K562 (cell line): Measurements from ENCODE around the gene ENTREP3. TPM values are rescaled to one million over a fixed set of nuclear protein-coding genes. Genes with fewer than 3 reads are reported as not detected.

Experiments used
- ATAC-seq: fragments of 200-7000 bp; cut with Tn5 transposase; 3 replicates; pipeline ENCODE4 v1.9.1; 2020; ENCODE audit warnings: moderate library complexity
- BruUV-seq: library from RNA; stranded (reverse); fragments of 400-500 nt; replicated peaks from 2 replicates; lab custom pipeline; 2021; lab: Mats Ljungman, UMichigan
- CTCF ChIA-PET: fragments of 300-600 bp; formaldehyde crosslinking; extraction: SDS; loops from one replicate; lab custom pipeline; 2021; ENCODE audit warnings: low intra/inter-chr PET ratio; lab: Yijun Ruan, JAX
- POLR2A ChIA-PET: fragments of 300-600, 350-650 bp; sonication (Branson Sonifier 250); formaldehyde crosslinking; extraction: SDS; loops from one replicate; lab custom pipeline; 2021; ENCODE audit warnings: antibody characterized with exemption, inconsistent platforms; lab: Yijun Ruan, JAX
- DNase-seq, 4 experiments: peaks; one replicate each; pipeline versions ENCODE4 v3.0.0 to v3.0.0-alpha.2; 2011 to 2018; ENCODE audit warnings: low spot score in 3 of 4, mixed read lengths in 3 of 4; ENCODE audit errors: extremely low read depth in 1 of 4
- FAIRE-seq: peaks from 2 replicates; lab custom pipeline; 2011; peaks lifted over from hg19 to GRCh38; lab: Jason Lieb, UNC
- H2AFZ ChIP-seq: 2 replicates; pipeline ENCODE4 v1.6.0; 2011; ENCODE audit warnings: low read depth, low read length, control low read depth, inconsistent platforms
- H3K27ac ChIP-seq: fragments of 200-600 bp; 3 replicates; pipeline ENCODE4 v1.8.0; 2011; ENCODE audit warnings: low read depth, mild to moderate bottlenecking, control low read depth, inconsistent platforms, low read length, moderate library complexity, mixed read lengths; ENCODE audit errors: extremely low read depth
- H3K27me3 ChIP-seq, 2 experiments: fragments of 300-600 bp in 1 of 2; 2 replicates in 1 of 2; 3 replicates in 1 of 2; pipeline versions ENCODE4 v1.6.0 to v1.8.0; 2011; ENCODE audit warnings: inconsistent platforms in 2 of 2, low read length in 2 of 2, mild to moderate bottlenecking in 1 of 2, mixed read lengths in 1 of 2, moderate library complexity in 1 of 2; ENCODE audit not compliant: control insufficient read depth in 2 of 2, insufficient read depth in 2 of 2
- H3K36me3 ChIP-seq: fragments of 300-600 bp; 3 replicates; pipeline ENCODE4 v1.8.0; 2011; ENCODE audit warnings: mild to moderate bottlenecking, low read length, inconsistent platforms; ENCODE audit not compliant: control insufficient read depth, insufficient read depth
- H3K4me1 ChIP-seq, 2 experiments: fragments of 200-600 bp in 1 of 2; replicated peaks in 1 of 2; 2 replicates in 1 of 2; 3 replicates in 1 of 2; pipeline versions ENCODE4 v1.5.1 to v1.8.0; 2011; ENCODE audit warnings: inconsistent platforms in 2 of 2, low read length in 2 of 2, mild to moderate bottlenecking in 1 of 2, mixed read lengths in 1 of 2, moderate library complexity in 1 of 2; ENCODE audit not compliant: control insufficient read depth in 2 of 2, insufficient read depth in 2 of 2
- H3K4me2 ChIP-seq: 2 replicates; pipeline ENCODE4 v1.6.1; 2011; ENCODE audit warnings: low read length, control low read depth, inconsistent platforms, mixed read lengths; ENCODE audit not compliant: insufficient read depth
- H3K4me3 ChIP-seq: fragments of 200-600 bp; sonication (generic), shearing (Covaris generic); 2 replicates; pipeline ENCODE4 v1.5.1; 2016; ENCODE audit warnings: control low read depth, inconsistent platforms
- H3K79me2 ChIP-seq: fragments of 200-600 bp; 3 replicates; pipeline ENCODE4 v1.8.0; 2011; ENCODE audit warnings: low read length, inconsistent platforms; ENCODE audit not compliant: control insufficient read depth, insufficient read depth
- H3K9ac ChIP-seq, 2 experiments: 2 replicates each; pipeline versions ENCODE4 v1.6.0 to v1.6.1; 2011; ENCODE audit warnings: low read depth in 2 of 2, low read length in 2 of 2, control low read depth in 1 of 2, inconsistent platforms in 1 of 2, mild to moderate bottlenecking in 1 of 2, mixed read lengths in 1 of 2; ENCODE audit not compliant: insufficient read depth in 1 of 2
- H3K9me1 ChIP-seq: one replicate; pipeline ENCODE4 v1.6.0; 2011; ENCODE audit warnings: inconsistent platforms, mild to moderate bottlenecking, low read length, moderate library complexity; ENCODE audit not compliant: control insufficient read depth, insufficient read depth
- H3K9me3 ChIP-seq: replicated peaks from 2 replicates; pipeline ENCODE4 v1.5.1; 2011; ENCODE audit warnings: low read depth, low read length, inconsistent platforms; ENCODE audit not compliant: control insufficient read depth, insufficient read depth
- H4K20me1 ChIP-seq: replicated peaks from 2 replicates; pipeline ENCODE4 v1.6.1; 2011; ENCODE audit warnings: low read length, inconsistent platforms, mixed read lengths; ENCODE audit not compliant: control insufficient read depth, insufficient read depth
- BMI1 ChIP-seq: fragments of 150-350 bp; IDR thresholded peaks from 2 replicates; pipeline ENCODE4 v1.6.1; 2014; ENCODE audit warnings: low read length
- GTF2F1 ChIP-seq: IDR thresholded peaks from 2 replicates; pipeline ENCODE4 v1.6.1; 2011; ENCODE audit warnings: low read depth, low read length, improper control_type of control experiment
- HIVEP1 ChIP-seq: fragments of 250-450 bp; sonication (Bioruptor Pico); IDR thresholded peaks from 2 replicates; pipeline ENCODE4 v1.4.0; 2020; ENCODE audit warnings: mild to moderate bottlenecking
- POLR2G ChIP-seq: fragments of 200-400 bp; formaldehyde crosslinking; IDR thresholded peaks from 2 replicates; pipeline ENCODE4 v1.6.1; 2017; ENCODE audit warnings: low read depth, mild to moderate bottlenecking, antibody characterized with exemption, low read length, moderate library complexity
- RAD21 ChIP-seq, 2 experiments: fragments of 250-450 bp in 1 of 2; fragments of 450-650 bp in 1 of 2; sonication (Bioruptor Pico) in 1 of 2; formaldehyde crosslinking in 1 of 2; IDR thresholded peaks in 1 of 2; conservative IDR thresholded peaks in 1 of 2; 2 replicates each; pipeline versions ENCODE4 v1.4.0 to v1.8.0; 2020 to 2022; ENCODE audit warnings: mild to moderate bottlenecking in 2 of 2, moderate library complexity in 1 of 2
- ZFX ChIP-seq: sonication (generic); formaldehyde crosslinking; IDR thresholded peaks from 2 replicates; pipeline ENCODE4 v1.8.0; 2022; ENCODE audit warnings: mild to moderate bottlenecking, missing genetic modification reagents, moderate library complexity
- whole genome bisulfite sequencing: fragments of 100-300 bp; shearing (Covaris generic); methylation state at CpG from one replicate; pipeline ENCODE4 v1.1.6; 2016; ENCODE audit warnings: low coverage, mixed read lengths; ENCODE audit not compliant: insufficient coverage; ENCODE audit errors: missing lambda C conversion rate; 5-methylcytosine and 5-hydroxymethylcytosine counted together
- in situ Hi-C: fragments of 300-500 bp; cut with MboI; formaldehyde crosslinking; loops from 4 replicates; pipeline ENCODE4 v1.15.0; 2018; ENCODE audit warnings: inconsistent platforms, mixed read lengths
- intact Hi-C: fragments of 100-400 bp; cut with micrococcal nuclease; formaldehyde crosslinking; loops from 2 replicates; pipeline ENCODE4 v1.14.2; 2022
- polyA plus RNA-seq, 8 experiments: library from polyadenylated mRNA; depleted of rRNA in 4 of 8; stranded (reverse) in 5 of 8; unstranded in 3 of 8; fragments of >200 nt; fragmentation: Nextera tagmentation in 2 of 8; fragmentation: Illumina TruSeq in 1 of 8; extraction: Ambion mirVana in 2 of 8; extraction: Trizol in 1 of 8; gene quantifications; 2 replicates each; pipeline versions ENCODE4 v1.2.1 to v1.2.3, GENCODE V29; 2011 to 2014; ENCODE audit warnings: inconsistent platforms in 1 of 8, missing spikeins in 1 of 8
- total RNA-seq, 7 experiments: library from RNA; depleted of rRNA in 6 of 7; stranded (reverse); fragments of >200 nt in 6 of 7; fragmentation: Illumina TruSeq in 2 of 7; extraction: Trizol in 2 of 7; gene quantifications; 2 replicates each; pipeline versions ENCODE4 v1.2.1 to v1.2.3, GENCODE V29; 2011 to 2021; ENCODE audit warnings: low replicate concordance in 1 of 7
- TF ChIP-seq, protein P1 (sequence below): fragments of 250-450 bp; sonication (Bioruptor Pico); IDR thresholded peaks from 2 replicates; pipeline ENCODE4 v1.4.0; 2020; ENCODE audit warnings: mild to moderate bottlenecking, moderate library complexity

The ENTREP3 gene
- total and polyA plus RNA-seq, 9 of the 15 experiments (the other 6 are each of a cell fraction or from before 2014, with no cell fraction given) = 1.9 to 41.8 (median 5.9) TPM

DNA sequence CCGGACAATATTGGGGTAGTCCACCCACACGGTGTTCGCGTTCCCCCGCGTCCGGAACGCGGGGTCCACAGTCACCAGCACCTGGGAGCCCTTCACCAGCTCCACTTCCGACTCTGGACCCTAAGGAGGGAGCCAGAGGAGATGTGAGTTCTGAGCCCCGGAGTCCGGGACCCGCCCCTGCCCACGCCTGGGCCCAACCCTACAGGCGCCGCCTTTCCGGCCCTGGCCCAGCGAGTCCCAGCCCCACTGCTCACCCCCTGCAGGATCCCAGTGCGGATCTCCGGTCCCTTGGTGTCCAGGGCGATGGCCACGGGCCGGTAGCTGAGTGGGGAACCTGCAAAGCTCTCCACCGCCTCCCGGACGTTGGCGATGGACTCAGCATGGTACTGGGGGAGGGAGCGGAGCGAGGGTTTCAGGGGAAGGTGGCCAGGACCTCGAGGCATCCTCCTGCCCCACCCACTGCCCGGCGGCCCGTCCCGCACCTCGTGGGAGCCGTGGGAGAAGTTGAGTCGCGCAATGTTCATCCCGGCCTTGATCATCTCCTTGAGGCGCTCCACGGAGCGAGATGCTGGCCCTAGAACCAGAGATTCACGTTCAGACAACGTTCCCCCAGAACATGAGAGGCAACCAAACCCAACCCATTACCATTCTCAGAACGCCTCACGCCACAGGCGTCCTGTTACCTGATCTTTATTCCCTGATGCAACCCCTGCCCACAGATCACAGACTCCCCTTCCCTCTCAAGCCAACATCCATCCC, 40.1 kb upstream of the ENTREP3 start:
- no peak overlapping the region for H3K27ac ChIP-seq
- H3K79me2 ChIP-seq = peaks cover 24% of the 10 kb centered on the region
- no peak overlapping the region for H3K4me3 ChIP-seq
- H4K20me1 ChIP-seq = no peaks in the 10 kb centered on the region
- no peak for ATAC-seq
- peaks cover 8 to 39% of the 10 kb centered on the region in 2 experiments; a peak in 4 of 5 replicates for H3K4me1 ChIP-seq
- no peak overlapping the region for H3K4me2 ChIP-seq
- intact Hi-C loops (no loop called here), in situ Hi-C loops (no loop called here)
- no peak overlapping the region for H3K9ac ChIP-seq
- POLR2A ChIA-PET = interaction anchor here (0.9 to 1.8 kb wide), 2 partner anchors 13 to 17 kb away, joined by 3 to 8 read pairs; partner anchors contain the start of gene FDPS
- H3K36me3 ChIP-seq = peaks cover 53% of the 10 kb centered on the region
- H3K9me3 ChIP-seq = no peaks in the 10 kb centered on the region
- no peaks in the 10 kb centered on the region for H3K27me3 ChIP-seq
- 92% methylated on average over 32 of the region's 47 CpGs for WGBS
- no peak for TF ChIP-seq GTF2F1
- no peak for TF ChIP-seq HIVEP1 (CRISPR knock-in tag)
- peak; percentile 6; the same call in 1 of the 2 replicates for TF ChIP-seq POLR2G
- no peak for DNase-seq
- no peak overlapping the region for H2AFZ ChIP-seq
- no TSS peak for BruUV-seq
- no peaks in the 10 kb centered on the region for H3K9me1 ChIP-seq
- CTCF ChIA-PET = no interaction called here
- FAIRE-seq = no peak

DNA sequence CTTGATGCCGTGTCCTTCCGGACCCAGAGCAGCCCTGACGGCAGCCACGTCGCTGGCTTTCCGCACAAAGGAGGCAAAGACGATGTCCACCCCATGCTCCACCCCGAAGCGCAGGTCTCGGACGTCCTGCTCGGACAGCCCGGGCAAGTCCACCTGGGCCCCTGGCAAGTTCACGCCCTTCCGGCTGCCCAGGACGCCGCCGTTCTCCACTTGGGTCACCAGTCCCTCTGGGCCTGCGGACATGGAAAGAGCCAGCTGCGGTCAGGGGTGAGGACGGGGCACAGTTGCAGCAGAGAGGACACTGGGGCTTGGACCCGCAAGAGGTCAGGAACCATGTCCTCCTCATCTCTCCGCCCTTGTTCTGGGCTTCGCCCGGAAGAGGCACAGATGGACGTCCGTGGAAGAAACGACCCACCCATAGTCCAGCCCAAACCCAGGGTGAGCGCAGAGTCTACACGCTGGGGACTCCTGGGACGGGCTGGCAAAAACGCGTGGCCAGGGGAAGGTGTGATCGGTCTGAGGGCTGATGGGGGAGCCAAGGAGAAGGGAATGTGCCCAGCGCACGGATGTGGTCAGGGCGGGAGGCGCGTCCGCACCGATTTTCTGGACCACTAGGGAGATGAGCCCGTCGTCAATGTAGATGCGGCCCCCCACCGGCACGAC, 39.4 kb upstream of the ENTREP3 start:
- in situ Hi-C loops = no loop called here
- Histone ChIP-seq H3K27me3 (no peaks in the 10 kb centered on the region), H3K79me2 (peaks cover 17% of the 10 kb centered on the region; the same call in 2 of the 3 replicates), H3K9me1 (no peaks in the 10 kb centered on the region), H3K36me3 (peaks cover 58% of the 10 kb centered on the region), H3K4me3 (no peak overlapping the region), H3K27ac (no peak overlapping the region), H3K9me3 (no peaks in the 10 kb centered on the region), H3K9ac (peak overlapping the region in 1 of 2 experiments; percentile 64; a peak in 2 of 4 replicates), H3K4me1 (peaks cover 5 to 33% of the 10 kb centered on the region in 2 experiments; a peak in 4 of 5 replicates), H3K4me2 (no peak overlapping the region), H4K20me1 (no peaks in the 10 kb centered on the region), H2AFZ (no peak overlapping the region)
- ChIA-PET CTCF (no interaction called here), POLR2A (no interaction called here)
- WGBS = 88% methylated on average over 35 of the region's 46 CpGs
- DNase-seq (no peak), FAIRE-seq (no peak), ATAC-seq (no peak)
- intact Hi-C loops = no loop called here
- BruUV-seq = TSS peak; percentile 47
- no peak for TF ChIP-seq RAD21 (CRISPR knock-in tag; conservative IDR thresholded peaks at IDR 0.05 in 1 of 2, IDR thresholded peaks at IDR 0.05 in 1 of 2)
- TF ChIP-seq BMI1 = no peak
- TF ChIP-seq ZFX = no peak
- TF ChIP-seq, protein P1, sequence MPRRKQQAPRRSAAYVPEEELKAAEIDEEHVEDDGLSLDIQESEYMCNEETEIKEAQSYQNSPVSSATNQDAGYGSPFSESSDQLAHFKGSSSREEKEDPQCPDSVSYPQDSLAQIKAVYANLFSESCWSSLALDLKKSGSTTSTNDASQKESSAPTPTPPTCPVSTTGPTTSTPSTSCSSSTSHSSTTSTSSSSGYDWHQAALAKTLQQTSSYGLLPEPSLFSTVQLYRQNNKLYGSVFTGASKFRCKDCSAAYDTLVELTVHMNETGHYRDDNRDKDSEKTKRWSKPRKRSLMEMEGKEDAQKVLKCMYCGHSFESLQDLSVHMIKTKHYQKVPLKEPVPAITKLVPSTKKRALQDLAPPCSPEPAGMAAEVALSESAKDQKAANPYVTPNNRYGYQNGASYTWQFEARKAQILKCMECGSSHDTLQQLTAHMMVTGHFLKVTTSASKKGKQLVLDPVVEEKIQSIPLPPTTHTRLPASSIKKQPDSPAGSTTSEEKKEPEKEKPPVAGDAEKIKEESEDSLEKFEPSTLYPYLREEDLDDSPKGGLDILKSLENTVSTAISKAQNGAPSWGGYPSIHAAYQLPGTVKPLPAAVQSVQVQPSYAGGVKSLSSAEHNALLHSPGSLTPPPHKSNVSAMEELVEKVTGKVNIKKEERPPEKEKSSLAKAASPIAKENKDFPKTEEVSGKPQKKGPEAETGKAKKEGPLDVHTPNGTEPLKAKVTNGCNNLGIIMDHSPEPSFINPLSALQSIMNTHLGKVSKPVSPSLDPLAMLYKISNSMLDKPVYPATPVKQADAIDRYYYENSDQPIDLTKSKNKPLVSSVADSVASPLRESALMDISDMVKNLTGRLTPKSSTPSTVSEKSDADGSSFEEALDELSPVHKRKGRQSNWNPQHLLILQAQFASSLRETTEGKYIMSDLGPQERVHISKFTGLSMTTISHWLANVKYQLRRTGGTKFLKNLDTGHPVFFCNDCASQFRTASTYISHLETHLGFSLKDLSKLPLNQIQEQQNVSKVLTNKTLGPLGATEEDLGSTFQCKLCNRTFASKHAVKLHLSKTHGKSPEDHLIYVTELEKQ (CRISPR knock-in tag) = no peak
